ENCODE measurements around the gene PAK3.

Gene PAK3

GRCh38 chrX:111181951-111182350 is 86.0 kb downstream of the PAK3 start:
- DNase-seq (ENCODE audit: insufficient read length, low spot score) (no peak), FAIRE-seq (peak; percentile 96)
- no peak for TF ChIP-seq CTCF (IDR thresholded peaks at IDR 0.05; ENCODE audit: insufficient read depth, missing control alignments)

- peak; percentile 67 for FAIRE-seq
- DNase-seq (ENCODE audit: insufficient read length, low spot score), result no peak
- no peak for TF ChIP-seq CTCF (IDR thresholded peaks at IDR 0.05; ENCODE audit: insufficient read depth, missing control alignments)
Observed at GRCh38 chrX:111182997-111183396, 87.0 kb downstream of the PAK3 start.

GRCh38 chrX:111191598-111191997 is 95.6 kb downstream of the PAK3 start:
- TF ChIP-seq CTCF (IDR thresholded peaks at IDR 0.05; ENCODE audit: insufficient read depth, missing control alignments), result no peak
- FAIRE-seq (no peak), DNase-seq (ENCODE audit: insufficient read length, low spot score) (no peak)

GRCh38 chrX:111199505-111199904 is 103.5 kb downstream of the PAK3 start:
- TF ChIP-seq CTCF (IDR thresholded peaks at IDR 0.05; ENCODE audit: insufficient read depth, missing control alignments), result no peak
- no peak for DNase-seq (ENCODE audit: insufficient read length, low spot score)
- FAIRE-seq, result no peak

- DNase-seq (ENCODE audit: insufficient read length, low spot score), result no peak
- TF ChIP-seq CTCF (IDR thresholded peaks at IDR 0.05; ENCODE audit: insufficient read depth, missing control alignments), result no peak
- FAIRE-seq, result no peak
Observed at GRCh38 chrX:111200327-111200726, 104.3 kb downstream of the PAK3 start.

GRCh38 chrX:111207851-111208250 is 111.9 kb downstream of the PAK3 start:
- FAIRE-seq (no peak), DNase-seq (ENCODE audit: insufficient read length, low spot score) (no peak)
- TF ChIP-seq CTCF (IDR thresholded peaks at IDR 0.05; ENCODE audit: insufficient read depth, missing control alignments), result no peak

- DNase-seq (ENCODE audit: insufficient read length, low spot score), result no peak
- TF ChIP-seq CTCF (IDR thresholded peaks at IDR 0.05; ENCODE audit: insufficient read depth, missing control alignments), result no peak
- FAIRE-seq, result no peak
Observed at GRCh38 chrX:111216293-111216801, 120.4 kb downstream of the PAK3 start.
